ENCODE data around the gene CHL1.

CHL1 gene

DNA sequence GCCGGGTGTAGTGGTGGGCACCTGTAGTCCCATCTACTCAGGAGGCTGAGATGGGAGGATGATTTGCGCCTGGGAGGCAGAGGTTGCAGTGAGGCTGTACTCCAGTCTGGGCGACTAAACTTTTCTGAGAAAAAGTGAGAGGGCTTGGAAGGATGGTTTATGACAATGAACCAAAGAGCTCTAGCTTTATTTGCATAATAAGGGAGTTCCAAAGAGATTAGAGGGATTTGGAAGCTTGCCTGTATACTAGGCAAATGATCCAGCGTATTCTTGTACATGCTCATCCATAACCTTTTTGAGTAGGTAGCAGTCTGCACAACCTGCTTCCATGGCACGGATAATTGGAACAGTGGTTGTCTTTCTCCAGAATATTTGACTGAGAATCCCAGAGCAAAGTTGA, 251.1 kb downstream of the CHL1 start:
- TF ChIP-seq, protein P1, sequence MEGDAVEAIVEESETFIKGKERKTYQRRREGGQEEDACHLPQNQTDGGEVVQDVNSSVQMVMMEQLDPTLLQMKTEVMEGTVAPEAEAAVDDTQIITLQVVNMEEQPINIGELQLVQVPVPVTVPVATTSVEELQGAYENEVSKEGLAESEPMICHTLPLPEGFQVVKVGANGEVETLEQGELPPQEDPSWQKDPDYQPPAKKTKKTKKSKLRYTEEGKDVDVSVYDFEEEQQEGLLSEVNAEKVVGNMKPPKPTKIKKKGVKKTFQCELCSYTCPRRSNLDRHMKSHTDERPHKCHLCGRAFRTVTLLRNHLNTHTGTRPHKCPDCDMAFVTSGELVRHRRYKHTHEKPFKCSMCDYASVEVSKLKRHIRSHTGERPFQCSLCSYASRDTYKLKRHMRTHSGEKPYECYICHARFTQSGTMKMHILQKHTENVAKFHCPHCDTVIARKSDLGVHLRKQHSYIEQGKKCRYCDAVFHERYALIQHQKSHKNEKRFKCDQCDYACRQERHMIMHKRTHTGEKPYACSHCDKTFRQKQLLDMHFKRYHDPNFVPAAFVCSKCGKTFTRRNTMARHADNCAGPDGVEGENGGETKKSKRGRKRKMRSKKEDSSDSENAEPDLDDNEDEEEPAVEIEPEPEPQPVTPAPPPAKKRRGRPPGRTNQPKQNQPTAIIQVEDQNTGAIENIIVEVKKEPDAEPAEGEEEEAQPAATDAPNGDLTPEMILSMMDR (IDR thresholded peaks at IDR 0.05; ENCODE audit: control insufficient read depth, extremely low read depth, insufficient read depth): no peak
- DNase-seq (ENCODE audit: low read depth): no peak
- H3K4me3 ChIP-seq (ENCODE audit: low read depth, low read length): no peak overlapping the region

GRCh38 chr3:449711-450110, 253.1 kb downstream of the CHL1 start:
- no peak for DNase-seq (ENCODE audit: low read depth)
- TF ChIP-seq, protein P1 (IDR thresholded peaks at IDR 0.05; ENCODE audit: control insufficient read depth, extremely low read depth, insufficient read depth): no peak
- no peak overlapping the region for H3K4me3 ChIP-seq (ENCODE audit: low read depth, low read length)

GRCh38 chr3:452221-452620, 255.7 kb downstream of the CHL1 start:
- no peak overlapping the region for H3K4me3 ChIP-seq (ENCODE audit: low read depth, low read length)
- DNase-seq (ENCODE audit: low read depth): no peak
- TF ChIP-seq, protein P1 (IDR thresholded peaks at IDR 0.05; ENCODE audit: control insufficient read depth, extremely low read depth, insufficient read depth): no peak

GRCh38 chr3:453106-453505, 256.5 kb downstream of the CHL1 start:
- TF ChIP-seq, protein P1 (IDR thresholded peaks at IDR 0.05; ENCODE audit: control insufficient read depth, extremely low read depth, insufficient read depth): no peak
- no peak for DNase-seq (ENCODE audit: low read depth)
- no peak overlapping the region for H3K4me3 ChIP-seq (ENCODE audit: low read depth, low read length)

DNA sequence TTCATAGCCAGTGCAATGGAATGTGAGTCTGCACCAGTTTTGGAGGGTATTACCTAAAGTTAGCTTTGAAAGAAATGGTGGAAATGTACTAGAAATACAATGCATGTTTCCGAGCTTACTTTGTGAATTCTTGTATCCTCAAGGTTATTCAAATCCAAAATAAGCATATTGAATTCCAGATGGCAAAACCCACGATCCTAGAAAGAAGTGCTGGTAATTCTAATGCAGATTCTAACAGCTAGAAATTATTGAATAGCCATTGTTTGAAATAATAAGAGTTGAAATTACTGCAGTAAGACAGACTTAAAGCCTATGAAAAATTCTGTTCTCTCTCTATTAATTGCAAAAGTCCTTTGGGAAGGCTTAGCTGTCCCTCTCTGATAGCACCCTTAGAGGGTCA, 258.4 kb downstream of the CHL1 start:
- DNase-seq (ENCODE audit: low read depth): no peak
- H3K4me3 ChIP-seq (ENCODE audit: low read depth, low read length): no peak overlapping the region
- TF ChIP-seq, protein P1 (IDR thresholded peaks at IDR 0.05; ENCODE audit: control insufficient read depth, extremely low read depth, insufficient read depth): no peak

- TF ChIP-seq, protein P1 (IDR thresholded peaks at IDR 0.05; ENCODE audit: control insufficient read depth, extremely low read depth, insufficient read depth): no peak
- DNase-seq (ENCODE audit: low read depth): no peak
- no peak overlapping the region for H3K4me3 ChIP-seq (ENCODE audit: low read depth, low read length)
Measured at GRCh38 chr3:458124-458523, 261.6 kb downstream of the CHL1 start.

DNA sequence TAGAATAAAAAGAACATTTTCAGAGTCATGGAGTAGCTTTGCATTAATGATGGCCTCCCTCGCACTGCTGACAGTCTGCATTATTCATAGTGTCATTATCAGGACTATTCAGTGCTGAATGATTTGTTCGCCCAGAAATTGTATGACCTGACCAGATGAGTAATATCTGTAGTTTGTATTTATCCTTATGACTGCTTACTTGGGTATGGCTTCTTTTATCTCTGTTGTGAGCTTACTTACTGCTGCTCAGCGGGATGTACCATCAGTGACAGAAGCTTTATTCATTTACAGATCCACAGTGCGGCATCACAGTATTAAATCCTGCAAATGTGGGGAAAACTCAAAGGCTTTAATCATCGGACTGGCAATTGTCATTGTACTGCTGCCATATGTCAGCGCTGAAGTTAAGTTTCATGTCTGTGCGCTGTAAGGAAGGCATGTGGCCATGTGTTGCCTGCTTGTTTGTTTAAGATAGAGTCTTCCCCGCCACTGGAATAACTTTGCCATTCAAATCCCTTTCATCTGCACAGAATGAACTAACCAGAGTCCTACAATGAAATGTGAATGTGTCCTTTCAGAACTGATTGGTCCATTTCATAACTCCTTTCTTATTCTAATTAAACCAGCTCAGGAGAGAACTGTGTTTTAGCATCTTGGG, 262.2 kb downstream of the CHL1 start:
- no peak overlapping the region for H3K4me3 ChIP-seq (ENCODE audit: low read depth, low read length)
- DNase-seq (ENCODE audit: low read depth): no peak
- TF ChIP-seq, protein P1 (IDR thresholded peaks at IDR 0.05; ENCODE audit: control insufficient read depth, extremely low read depth, insufficient read depth): no peak
